ENCODE results near the gene EFR3B. TPM values are rescaled to one million over a fixed set of nuclear protein-coding genes. Genes with fewer than 3 reads are reported as not detected.
A peak's percentile ranks its signal among the peaks of the same experiment; 100 is the strongest.
"Not testable (repeated sequence)": the region's sequence is repeated elsewhere in the genome, so short reads cannot be mapped to it uniquely, and the experiment has no call there.

EFR3B gene
- total and polyA plus RNA-seq, 4 donors = 0.68 to 6.1 (median 3.6) TPM

- H3K4me1 ChIP-seq (ENCODE audit: control insufficient read depth in 5 of 5, insufficient read depth in 5 of 5, low read length in 5 of 5) = peaks cover 0 to 11% (median 9%) of the 10 kb centered on the region in 5 donors
- peaks cover 0 to 15% (median 7%) of the 10 kb centered on the region in 3 donors for H3K27me3 ChIP-seq (ENCODE audit: control insufficient read depth in 3 of 3, insufficient read depth in 3 of 3, low read length in 2 of 3)
- peaks cover 0 to 7% (median 0%) of the 10 kb centered on the region in 4 donors for H3K9me3 ChIP-seq (ENCODE audit: control insufficient read depth in 4 of 4, insufficient read depth in 3 of 4, low read length in 3 of 4)
- no peaks in the 10 kb centered on the region for H3K36me3 ChIP-seq (ENCODE audit: control insufficient read depth in 4 of 4, insufficient read depth in 4 of 4, low read length in 4 of 4)
- H3K9ac ChIP-seq (ENCODE audit: insufficient read depth in 1 of 2, low read length in 2 of 2) = no peak overlapping the region
- H3K27ac ChIP-seq (ENCODE audit: low read depth in 1 of 2, low read length in 1 of 2) = no peak overlapping the region
- TF ChIP-seq CTCF (IDR thresholded peaks at IDR 0.05; ENCODE audit: control extremely low read depth, extremely low read depth) = no peak
- 74 to 78% methylated on average over 8 of the region's 8 CpGs for WGBS, 2 donors
- peak; percentile 73 to 82 (median 81) for DNase-seq
- H3K4me3 ChIP-seq = no peak overlapping the region
- no peak for ATAC-seq (ENCODE audit: insufficient read depth, low FRiP score)
Measured at GRCh38 chr2:25159949-25160348, 118.1 kb downstream of the EFR3B start.

- H3K4me3 ChIP-seq = no peak overlapping the region
- no peak for DNase-seq
- 94 to 95% methylated on average over 10 of the region's 10 CpGs for WGBS, 2 donors
Measured at GRCh38 chr2:25160376-25160775, 118.5 kb downstream of the EFR3B start.

GRCh38 chr2:25161055-25161781 lies 119.3 kb downstream of the EFR3B start:
- no peaks in the 10 kb centered on the region for H3K36me3 ChIP-seq (ENCODE audit: control insufficient read depth in 4 of 4, insufficient read depth in 4 of 4, low read length in 4 of 4)
- peaks cover 0 to 26% (median 17%) of the 10 kb centered on the region in 3 donors for H3K27me3 ChIP-seq (ENCODE audit: control insufficient read depth in 3 of 3, insufficient read depth in 3 of 3, low read length in 2 of 3)
- H3K4me1 ChIP-seq (ENCODE audit: control insufficient read depth in 5 of 5, insufficient read depth in 5 of 5, low read length in 5 of 5) = peaks cover 0 to 11% (median 9%) of the 10 kb centered on the region in 5 donors
- WGBS, 2 donors = 37 to 63% methylated on average over 67 to 69 of the region's 69 CpGs
- peak overlapping the region; percentile 43 for H3K4me3 ChIP-seq
- H3K9ac ChIP-seq (ENCODE audit: insufficient read depth in 1 of 2, low read length in 2 of 2) = no peak overlapping the region
- peaks cover 0 to 9% (median 0%) of the 10 kb centered on the region in 4 donors for H3K9me3 ChIP-seq (ENCODE audit: control insufficient read depth in 4 of 4, insufficient read depth in 3 of 4, low read length in 3 of 4)
- DNase-seq (peak; percentile 68 to 70 (median 69)), ATAC-seq (ENCODE audit: insufficient read depth, low FRiP score) (peak; percentile 49)
- H3K27ac ChIP-seq (ENCODE audit: low read depth in 1 of 2, low read length in 1 of 2) = peak overlapping the region; percentile 28 to 69
- no peak for TF ChIP-seq CTCF (IDR thresholded peaks at IDR 0.05; ENCODE audit: control extremely low read depth, extremely low read depth)

More at GRCh38 chr2:25160376-25160775, 118.5 kb downstream of the EFR3B start:
- H3K27ac ChIP-seq (ENCODE audit: low read depth in 1 of 2, low read length in 1 of 2) = no peak overlapping the region
- no peak for TF ChIP-seq CTCF (IDR thresholded peaks at IDR 0.05; ENCODE audit: control extremely low read depth, extremely low read depth)
- H3K9me3 ChIP-seq (ENCODE audit: control insufficient read depth in 4 of 4, insufficient read depth in 3 of 4, low read length in 3 of 4) = peaks cover 0 to 7% (median 0%) of the 10 kb centered on the region in 4 donors
- no peak overlapping the region for H3K9ac ChIP-seq (ENCODE audit: insufficient read depth in 1 of 2, low read length in 2 of 2)
- no peaks in the 10 kb centered on the region for H3K36me3 ChIP-seq (ENCODE audit: control insufficient read depth in 4 of 4, insufficient read depth in 4 of 4, low read length in 4 of 4)
- peaks cover 0 to 18% (median 11%) of the 10 kb centered on the region in 3 donors for H3K27me3 ChIP-seq (ENCODE audit: control insufficient read depth in 3 of 3, insufficient read depth in 3 of 3, low read length in 2 of 3)
- H3K4me1 ChIP-seq (ENCODE audit: control insufficient read depth in 5 of 5, insufficient read depth in 5 of 5, low read length in 5 of 5) = peaks cover 0 to 11% (median 9%) of the 10 kb centered on the region in 5 donors
- ATAC-seq (ENCODE audit: insufficient read depth, low FRiP score) = no peak

- not testable (repeated sequence) for H3K4me3 ChIP-seq; H3K36me3 ChIP-seq (ENCODE audit: control insufficient read depth in 4 of 4, insufficient read depth in 4 of 4, low read length in 4 of 4); DNase-seq; H3K27ac ChIP-seq (ENCODE audit: low read depth in 1 of 2, low read length in 1 of 2); ATAC-seq (ENCODE audit: insufficient read depth, low FRiP score); H3K9ac ChIP-seq (ENCODE audit: insufficient read depth in 1 of 2, low read length in 2 of 2); H3K9me3 ChIP-seq (ENCODE audit: control insufficient read depth in 4 of 4, insufficient read depth in 3 of 4, low read length in 3 of 4)
- peaks cover 0 to 34% (median 25%) of the 10 kb centered on the region in 3 donors for H3K27me3 ChIP-seq (ENCODE audit: control insufficient read depth in 3 of 3, insufficient read depth in 3 of 3, low read length in 2 of 3)
- 97 to 99% methylated on average over 7 of the region's 7 CpGs for WGBS, 2 donors
- H3K4me1 ChIP-seq (ENCODE audit: control insufficient read depth in 5 of 5, insufficient read depth in 5 of 5, low read length in 5 of 5) = peaks cover 0 to 11% (median 9%) of the 10 kb centered on the region in 5 donors
Measured at GRCh38 chr2:25162061-25162460, 120.2 kb downstream of the EFR3B start.
